Ishikawa (cell line): ENCODE data around the gene FEZF2.

Experiments
- CEBPB ChIP-seq: IDR thresholded peaks from 2 replicates; pipeline ENCODE4 v1.6.1; 2012
- CREB1 ChIP-seq: IDR thresholded peaks from 2 replicates; pipeline ENCODE4 v1.6.1; 2012; ENCODE audit warnings: low read depth
- EGR1 ChIP-seq: IDR thresholded peaks from 2 replicates; pipeline ENCODE4 v1.6.1; 2012
- EP300 ChIP-seq: IDR thresholded peaks from 2 replicates; pipeline ENCODE4 v1.6.1; 2012; ENCODE audit warnings: borderline replicate concordance
- FOXM1 ChIP-seq: IDR thresholded peaks from 2 replicates; pipeline ENCODE4 v1.6.1; 2012; ENCODE audit warnings: low read depth, borderline replicate concordance
- MAX ChIP-seq: IDR thresholded peaks from 2 replicates; pipeline ENCODE4 v1.6.1; 2012
- NFIC ChIP-seq: IDR thresholded peaks from 2 replicates; pipeline ENCODE4 v1.6.1; 2012
- RAD21 ChIP-seq: IDR thresholded peaks from 2 replicates; pipeline ENCODE4 v1.6.1; 2012; ENCODE audit warnings: low read depth
- REST ChIP-seq: IDR thresholded peaks from 2 replicates; pipeline ENCODE4 v1.6.1; 2012; ENCODE audit warnings: low read depth, mild to moderate bottlenecking
- TAF1 ChIP-seq: IDR thresholded peaks from 2 replicates; pipeline ENCODE4 v1.6.1; 2012; ENCODE audit warnings: low read depth, mild to moderate bottlenecking
- TCF12 ChIP-seq: IDR thresholded peaks from 2 replicates; pipeline ENCODE4 v1.6.1; 2012; ENCODE audit warnings: low read depth
- TEAD4 ChIP-seq: IDR thresholded peaks from 2 replicates; pipeline ENCODE4 v1.6.1; 2012
- USF1 ChIP-seq: IDR thresholded peaks from 2 replicates; pipeline ENCODE4 v1.6.1; 2012
- YY1 ChIP-seq: IDR thresholded peaks from 2 replicates; pipeline ENCODE4 v1.6.1; 2012; ENCODE audit warnings: low read depth
- ZBTB7A ChIP-seq: IDR thresholded peaks from 2 replicates; pipeline ENCODE4 v1.6.1; 2012; ENCODE audit warnings: low read depth

FEZF2 gene

GRCh38 chr3:62414786-62415185 is 41.4 kb upstream of the FEZF2 start:
- TF ChIP-seq EP300 (no peak), TAF1 (no peak), TCF12 (no peak), EGR1 (no peak), ZBTB7A (no peak), YY1 (no peak), USF1 (no peak), NFIC (no peak), RAD21 (no peak), MAX (no peak), CEBPB (no peak), CREB1 (no peak), TEAD4 (no peak), FOXM1 (no peak)

GRCh38 chr3:62413687-62414086 is 40.3 kb upstream of the FEZF2 start:
- TF ChIP-seq RAD21, result no peak
- no peak for TF ChIP-seq EP300
- no peak for TF ChIP-seq EGR1
- no peak for TF ChIP-seq FOXM1
- no peak for TF ChIP-seq USF1
- TF ChIP-seq CEBPB, result no peak
- no peak for TF ChIP-seq CREB1
- no peak for TF ChIP-seq REST
- no peak for TF ChIP-seq NFIC
- TF ChIP-seq ZBTB7A, result no peak
- TF ChIP-seq MAX, result no peak
- no peak for TF ChIP-seq TAF1

- TF ChIP-seq TEAD4 (no peak), TAF1 (no peak), NFIC (no peak), CEBPB (no peak), CREB1 (no peak), MAX (no peak), EGR1 (no peak), EP300 (no peak), YY1 (no peak), ZBTB7A (no peak), REST (no peak), USF1 (no peak)
Observed at GRCh38 chr3:62406945-62407344, 33.6 kb upstream of the FEZF2 start.

- no peak for TF ChIP-seq CREB1
- TF ChIP-seq TAF1, result no peak
- no peak for TF ChIP-seq CEBPB
- TF ChIP-seq YY1, result no peak
- no peak for TF ChIP-seq FOXM1
- no peak for TF ChIP-seq ZBTB7A
- no peak for TF ChIP-seq USF1
- TF ChIP-seq TEAD4, result no peak
- TF ChIP-seq NFIC, result no peak
- no peak for TF ChIP-seq EP300
- TF ChIP-seq MAX, result no peak
- no peak for TF ChIP-seq REST
- TF ChIP-seq RAD21, result no peak
- TF ChIP-seq TCF12, result no peak
- TF ChIP-seq EGR1, result no peak
Observed at GRCh38 chr3:62405566-62405965, 32.2 kb upstream of the FEZF2 start.
